Stimulated activated CD8-positive, alpha-beta memory T cell treated with anti-CD3 and anti-CD28 coated beads, Interleukin-7, amount 100 ng/mL, for 24 hours (primary cell): ENCODE results near the gene VAT1.

ENCODE experiments used
- DNase-seq: peaks from one replicate; pipeline ENCODE4 v3.0.0-alpha.2; 2020; ENCODE audit warnings: low read depth

The VAT1 gene

GRCh38 chr17:43027091-43028032 lies 5.2 kb upstream of the VAT1 start:
- DNase-seq, result no peak

DNA sequence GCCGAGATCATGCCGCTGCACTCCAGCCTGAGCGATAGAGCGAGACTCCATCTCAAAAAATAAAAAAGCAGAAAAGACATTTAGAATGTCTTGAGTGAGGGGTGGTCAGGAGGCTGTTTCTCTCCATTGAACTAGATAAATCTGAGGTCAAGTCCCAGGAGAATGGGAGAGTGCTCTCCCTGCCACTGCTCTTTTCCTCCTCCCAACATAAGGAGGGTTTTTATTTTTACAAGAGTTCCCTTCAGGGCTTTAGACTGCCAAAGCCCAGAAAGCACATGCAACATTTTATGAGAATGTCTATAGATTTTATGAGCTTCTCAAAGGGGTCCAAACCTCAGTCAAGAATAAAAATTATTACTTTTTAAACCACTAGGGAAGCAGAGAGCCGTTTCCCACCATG lies 4.4 kb upstream of the VAT1 start:
- DNase-seq, result no peak

DNA sequence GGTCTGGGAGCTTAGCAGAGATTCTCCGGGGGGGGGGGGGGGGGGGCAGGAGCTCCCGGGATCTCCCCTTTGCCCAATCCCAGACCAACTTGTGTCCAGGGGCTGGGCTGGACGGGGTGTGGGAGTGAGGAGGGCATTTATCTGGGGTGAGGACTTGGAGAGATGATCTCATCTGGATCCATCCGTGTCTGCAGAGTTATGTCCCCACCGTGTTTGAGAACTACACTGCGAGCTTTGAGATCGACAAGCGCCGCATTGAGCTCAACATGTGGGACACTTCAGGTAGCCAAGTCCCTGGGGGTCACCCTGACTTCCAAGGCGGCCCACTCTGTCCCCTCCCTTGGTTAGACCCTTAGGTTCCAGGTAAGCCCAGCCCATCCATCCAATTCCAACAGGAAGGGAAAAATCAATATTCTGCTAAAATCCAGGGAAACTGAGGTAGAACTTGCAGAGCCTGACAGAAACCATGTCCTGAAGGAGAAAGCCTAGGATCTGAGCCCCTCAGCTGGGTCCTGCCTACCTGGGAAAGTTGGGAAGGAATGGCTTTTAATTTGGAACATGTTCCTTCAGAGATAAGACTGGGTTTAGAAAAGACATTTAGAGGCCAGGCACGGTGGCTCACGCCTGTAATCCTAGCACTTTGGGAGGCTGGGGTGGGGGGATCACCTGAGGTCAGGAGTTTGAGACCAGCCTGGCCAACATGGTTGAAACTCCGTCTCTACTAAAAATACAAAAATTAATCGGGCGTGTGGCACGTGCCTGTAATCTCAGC lies 3.8 kb upstream of the VAT1 start:
- DNase-seq, result no peak

GRCh38 chr17:43025290-43025657 lies 3.1 kb upstream of the VAT1 start:
- no peak for DNase-seq

DNA sequence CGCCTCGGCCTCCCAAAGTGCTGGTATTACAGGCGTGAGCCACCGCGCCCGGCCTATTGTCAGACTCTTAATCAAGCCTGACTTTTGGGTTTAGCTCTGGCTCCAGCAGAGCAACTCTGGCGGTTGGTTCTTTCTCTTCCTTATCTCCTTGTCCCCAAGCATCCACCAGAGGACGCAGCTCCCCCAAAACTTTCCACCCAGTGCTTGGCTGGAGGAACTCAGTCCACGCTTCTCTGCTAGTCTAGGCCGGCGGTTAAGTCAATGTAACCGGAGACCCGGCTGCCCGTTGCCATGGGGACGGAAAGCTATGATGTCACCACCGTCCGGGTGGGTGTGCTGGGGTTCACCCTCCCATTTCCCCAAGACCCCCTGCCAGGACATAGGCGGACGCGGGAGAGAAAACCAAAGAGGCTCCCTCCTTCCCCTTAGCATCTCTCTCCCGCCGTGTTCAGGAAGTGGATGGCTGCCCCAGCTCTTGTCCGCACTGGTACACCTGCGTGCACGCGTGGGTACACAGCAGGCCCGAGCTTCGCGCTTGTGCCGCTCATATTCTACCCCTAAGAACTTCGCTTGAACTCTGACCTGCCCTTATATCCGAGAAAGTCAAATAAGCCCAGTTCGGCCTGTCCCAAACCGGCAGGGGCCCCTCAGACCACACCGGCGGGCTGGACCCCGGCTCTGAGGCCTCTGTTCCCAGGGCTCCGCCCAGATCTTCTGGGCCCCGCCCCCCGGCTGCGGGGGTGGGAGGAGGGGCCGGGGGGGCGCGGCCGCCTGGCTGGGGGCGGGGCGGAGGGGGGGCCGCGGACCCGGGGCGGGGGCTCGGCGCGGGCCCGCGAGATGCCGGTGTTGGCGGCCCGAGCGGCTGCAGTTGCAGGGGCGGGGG lies 2.5 kb upstream of the VAT1 start, which contains the start of gene RND2:
TSS of gene RND2 (plus strand) at position 825 of the 883 bp plus-strand sequence. CDS start 117 bp downstream, outside the sequence.
- peak; percentile 56 for DNase-seq

- no peak for DNase-seq
Measured at GRCh38 chr17:43020789-43021740, 1.1 kb downstream of the VAT1 start.

DNA sequence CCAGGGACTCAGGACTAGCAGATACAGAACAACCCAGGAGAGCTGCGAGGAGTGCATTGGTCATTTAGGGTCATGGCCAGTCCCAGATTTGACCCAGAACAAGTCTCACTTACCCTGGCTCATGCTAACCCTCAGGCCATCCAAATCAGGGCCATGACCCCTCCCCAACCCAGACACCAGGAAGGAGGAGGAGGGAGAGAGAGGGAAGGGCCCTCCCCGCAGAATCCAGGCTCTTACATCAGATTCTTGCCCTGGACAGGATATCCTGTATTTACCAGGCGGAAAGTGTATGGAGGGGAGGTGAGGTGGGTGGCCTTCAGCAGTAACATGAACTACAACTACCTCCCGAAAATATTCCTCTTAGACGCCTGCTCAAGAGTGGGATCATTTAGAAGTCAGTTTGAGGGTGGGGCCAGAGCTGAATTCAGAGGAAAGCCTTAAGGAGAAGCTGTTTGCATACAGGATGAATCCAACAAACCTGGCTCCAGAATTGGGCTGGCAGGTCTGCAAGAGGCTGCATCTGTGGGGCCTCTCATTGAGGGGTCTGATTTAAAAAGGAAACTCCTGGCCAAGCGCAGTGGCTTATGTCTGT lies 2.1 kb downstream of the VAT1 start:
- DNase-seq, result no peak

DNA sequence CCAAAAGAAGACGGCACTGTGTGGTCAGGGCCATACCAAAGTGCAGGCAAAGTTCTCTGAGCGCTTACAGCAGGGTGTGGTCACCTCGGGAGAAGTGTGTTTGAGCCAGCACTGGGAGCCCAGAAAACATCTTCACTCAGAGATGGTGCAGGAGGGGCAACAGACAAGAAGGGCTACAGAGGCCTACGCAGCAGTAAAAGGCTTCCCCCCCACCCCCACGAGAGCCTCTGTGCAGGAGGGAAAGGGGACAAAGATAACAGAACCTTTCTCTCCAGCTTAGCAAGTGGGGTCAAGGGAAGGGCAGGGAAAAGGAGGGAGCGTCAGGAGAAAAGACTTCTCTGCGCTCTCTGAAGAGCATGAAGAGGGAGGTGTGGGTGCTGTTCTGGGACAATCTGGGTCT lies 2.8 kb downstream of the VAT1 start:
- no peak for DNase-seq

GRCh38 chr17:43018932-43019331 lies 3.3 kb downstream of the VAT1 start:
- no peak for DNase-seq

DNA sequence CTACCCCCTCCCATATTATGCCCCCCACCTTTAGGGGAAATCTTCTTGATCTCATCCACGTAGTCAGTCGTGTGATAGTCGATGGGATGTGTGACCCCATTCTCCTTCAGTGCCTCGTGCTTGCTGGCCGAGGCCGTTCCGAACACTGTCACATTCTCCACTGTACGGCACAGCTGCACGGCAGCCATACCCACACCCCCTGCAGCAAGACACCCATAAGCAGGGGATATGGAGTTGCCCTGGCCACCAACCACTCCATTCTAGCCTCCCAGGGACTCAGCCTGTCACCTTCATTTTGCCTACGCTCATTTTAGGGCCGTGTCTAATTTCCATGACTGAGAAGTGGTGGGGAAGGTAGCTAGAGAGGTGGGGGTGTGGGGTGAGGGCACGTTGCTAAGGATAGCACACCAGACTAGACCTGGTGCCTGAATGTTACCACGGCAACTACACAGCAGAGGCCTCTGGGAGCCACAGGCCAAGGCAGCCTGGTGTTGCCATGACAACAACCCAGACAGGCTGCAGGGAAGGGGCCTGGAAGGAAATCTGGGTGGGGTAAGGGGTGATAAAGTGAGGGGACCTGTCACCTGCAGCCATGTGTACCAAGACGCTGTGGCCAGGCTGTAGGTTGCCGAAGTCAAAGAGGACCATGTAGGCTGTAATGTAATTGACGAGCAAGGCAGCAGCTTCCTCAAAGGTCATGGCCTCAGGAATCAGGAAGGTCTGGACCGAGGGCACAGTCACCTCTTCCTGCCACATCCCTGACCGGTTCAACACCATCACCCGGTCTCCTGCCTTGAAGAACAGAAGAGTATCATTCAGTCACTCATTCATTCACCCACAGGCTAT lies 4.0 kb downstream of the VAT1 start:
- no peak for DNase-seq

DNA sequence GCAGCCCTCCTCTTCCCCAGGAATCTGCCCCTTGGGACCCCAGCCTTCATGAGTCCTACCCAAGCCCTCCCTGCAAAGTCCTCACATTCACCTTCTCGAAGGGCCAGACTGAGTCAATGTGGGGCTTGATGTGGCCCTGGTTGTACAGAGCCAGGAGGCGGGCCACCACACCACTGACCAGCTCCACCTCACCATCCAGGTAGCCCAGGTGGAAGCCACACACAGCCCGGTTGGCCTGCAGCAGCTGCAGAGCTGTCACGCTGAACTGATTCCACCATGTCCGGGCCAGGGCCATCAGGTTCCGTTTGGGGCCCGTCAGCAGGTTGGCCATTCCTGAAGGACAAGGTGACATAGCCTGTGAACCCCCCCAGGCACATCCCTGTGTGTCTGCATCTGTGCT lies 6.0 kb downstream of the VAT1 start:
- DNase-seq, result no peak

DNA sequence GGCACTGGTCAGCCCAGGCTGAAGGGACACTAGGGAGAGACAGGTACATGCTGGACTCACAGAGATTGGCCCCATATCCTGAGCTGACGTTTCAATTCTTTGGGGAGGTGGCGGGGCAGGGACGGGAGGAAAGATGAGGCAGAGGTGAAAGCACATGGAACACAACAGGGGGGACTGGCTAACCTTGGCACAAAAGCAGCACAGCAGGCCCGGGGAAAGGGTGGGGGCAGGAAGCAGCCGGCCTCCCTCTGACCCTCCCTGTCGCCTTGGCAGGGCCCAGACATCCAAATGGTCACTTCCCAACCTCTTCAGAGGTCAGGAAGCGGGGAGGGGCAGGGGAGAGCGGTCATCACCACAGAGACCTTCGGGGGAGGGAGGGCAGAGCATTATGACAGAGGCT lies 6.6 kb downstream of the VAT1 start:
- no peak for DNase-seq

GRCh38 chr17:43014649-43015542 lies 7.3 kb downstream of the VAT1 start:
- DNase-seq, result no peak

DNA sequence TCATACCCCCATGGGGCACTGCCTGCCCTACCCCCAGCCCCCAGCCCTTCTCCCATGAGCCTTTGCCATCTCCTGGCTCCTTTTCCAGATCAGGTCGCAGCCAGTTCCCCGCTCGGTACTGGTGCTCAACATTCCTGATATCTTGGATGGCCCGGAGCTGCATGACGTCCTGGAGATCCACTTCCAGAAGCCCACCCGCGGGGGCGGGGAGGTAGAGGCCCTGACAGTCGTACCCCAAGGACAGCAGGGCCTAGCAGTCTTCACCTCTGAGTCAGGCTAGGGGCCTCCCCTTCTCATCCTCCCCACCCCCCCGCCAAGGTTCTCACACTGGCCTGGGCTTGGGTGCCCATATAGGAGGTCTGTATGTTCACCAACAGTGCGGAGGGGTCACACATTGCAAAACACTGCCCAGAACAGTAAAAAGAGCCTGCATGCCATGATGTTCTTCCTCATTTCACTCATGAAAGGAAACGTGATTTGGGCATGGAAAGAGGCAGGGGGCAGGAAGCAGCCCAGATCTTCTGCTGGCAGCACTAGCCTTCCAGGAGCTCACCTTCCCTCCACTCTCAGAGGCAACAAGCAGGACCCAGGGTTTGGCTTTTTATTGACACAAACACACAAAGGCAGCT lies 8.1 kb downstream of the VAT1 start:
- no peak for DNase-seq

DNA sequence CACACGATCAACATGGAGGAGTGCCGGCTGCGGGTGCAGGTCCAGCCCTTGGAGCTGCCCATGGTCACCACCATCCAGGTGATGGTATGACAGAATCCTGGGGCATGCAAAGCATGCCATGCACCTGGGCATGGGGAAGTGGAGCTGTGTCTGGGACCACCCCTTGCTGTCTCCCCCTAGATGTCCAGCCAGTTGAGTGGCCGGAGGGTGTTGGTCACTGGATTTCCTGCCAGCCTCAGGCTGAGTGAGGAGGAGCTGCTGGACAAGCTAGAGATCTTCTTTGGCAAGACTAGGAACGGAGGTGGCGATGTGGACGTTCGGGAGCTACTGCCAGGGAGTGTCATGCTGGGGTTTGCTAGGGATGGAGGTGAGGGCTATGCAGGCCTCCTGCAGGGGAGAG lies 8.9 kb downstream of the VAT1 start:
- DNase-seq, result no peak

DNA sequence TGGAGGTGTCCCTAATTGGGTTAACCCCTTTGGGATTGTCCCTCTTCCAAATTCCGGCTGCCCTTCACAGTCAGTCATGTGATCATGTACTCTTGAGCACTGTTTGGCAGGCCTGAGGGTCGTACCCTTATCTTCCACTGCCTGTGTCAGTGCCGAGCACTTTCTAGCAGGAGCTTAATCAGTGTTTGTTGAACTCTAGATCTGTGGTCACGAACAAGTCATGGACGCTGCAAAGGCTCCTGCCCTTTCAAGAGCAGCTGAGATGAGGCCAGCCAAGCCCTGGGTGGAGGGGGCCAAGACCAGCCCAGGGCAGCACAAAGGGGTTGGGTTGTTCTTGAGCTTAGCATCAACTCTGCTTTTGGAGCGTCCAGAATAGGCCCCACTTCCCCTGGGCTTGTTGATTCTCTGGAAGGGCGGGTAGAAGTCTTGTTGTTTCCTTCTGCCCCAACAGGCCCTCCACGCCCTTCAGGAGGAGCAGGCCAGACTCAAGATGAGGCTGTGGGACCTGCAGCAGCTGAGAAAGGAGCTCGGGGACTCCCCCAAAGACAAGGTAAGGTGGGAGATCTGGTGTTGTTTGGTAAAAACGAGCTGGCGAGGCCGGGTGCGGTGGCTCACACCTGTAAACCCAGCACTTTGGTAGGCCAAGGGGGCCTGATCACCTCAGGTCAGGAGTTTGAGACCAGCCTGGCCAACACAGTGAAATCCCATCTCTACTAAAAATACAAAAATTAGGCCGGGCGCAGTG lies 10.3 kb downstream of the VAT1 start:
- DNase-seq, result no peak

GRCh38 chr17:43010667-43011308 lies 11.4 kb downstream of the VAT1 start:
- no peak for DNase-seq
